HG03139 (cell line): Measurements from ENCODE around the gene SLC9C1.

ENCODE experiments used
- ATAC-seq: cut with Tn5 transposase; IDR thresholded peaks from one replicate; pipeline ENCODE4 v1.9.1; 2021; ENCODE audit not compliant: unreplicated experiment

SLC9C1 gene

DNA sequence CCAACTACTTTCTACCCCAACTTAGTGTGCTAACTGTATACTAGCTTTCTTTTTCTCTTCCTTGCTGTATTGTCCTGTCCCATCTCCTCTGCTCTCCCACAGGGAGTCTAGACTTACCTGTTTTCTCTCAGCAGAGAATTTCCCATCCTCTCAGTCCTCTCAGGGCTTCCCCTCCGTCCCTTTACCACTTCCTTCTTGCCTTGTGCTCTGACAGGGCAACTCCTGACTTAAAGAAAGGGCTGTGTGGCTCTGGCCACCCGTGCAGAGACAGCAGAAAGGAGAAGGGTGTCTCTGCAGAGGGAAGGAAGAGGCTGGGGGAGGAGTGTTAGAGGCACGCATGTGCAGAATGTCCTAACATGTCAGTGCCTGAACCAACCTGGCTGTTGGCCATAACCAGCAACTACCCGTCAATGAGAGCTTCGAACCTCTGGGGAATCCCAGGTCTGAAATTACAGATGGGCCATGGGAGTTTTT is 161.0 kb downstream of the SLC9C1 start, which contains the start of gene GCSAM:
Gene GCSAM (minus strand): TSS at position 274 of the 474 bp plus-strand sequence. CDS start 128 bp downstream, at position 146.
- ATAC-seq, result peak; percentile 72

GRCh38 chr3:112132554-112132953 is 161.5 kb downstream of the SLC9C1 start:
- ATAC-seq, result no peak

GRCh38 chr3:112132088-112132487 is 161.9 kb downstream of the SLC9C1 start:
- no peak for ATAC-seq

DNA sequence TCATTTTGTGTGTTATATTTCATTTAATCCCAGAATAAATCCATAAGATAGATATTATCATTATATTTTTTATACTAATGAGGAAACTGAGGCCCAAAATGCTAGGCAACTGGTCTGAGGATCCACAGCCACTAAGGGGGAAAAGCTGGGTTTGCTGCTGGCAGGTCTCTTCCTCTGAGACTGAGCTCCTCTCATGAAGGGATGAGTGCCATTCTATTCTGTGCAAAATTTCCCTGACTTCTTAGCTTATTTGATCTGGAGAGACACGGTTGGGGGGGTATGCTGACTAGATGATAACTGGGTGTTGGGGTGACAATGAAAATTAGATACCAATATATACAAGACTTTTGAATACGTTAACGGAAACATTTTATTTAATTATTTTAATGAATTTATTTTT is 162.9 kb downstream of the SLC9C1 start:
- ATAC-seq, result no peak

- no peak for ATAC-seq
Observed at GRCh38 chr3:112130638-112130993, 163.4 kb downstream of the SLC9C1 start.

DNA sequence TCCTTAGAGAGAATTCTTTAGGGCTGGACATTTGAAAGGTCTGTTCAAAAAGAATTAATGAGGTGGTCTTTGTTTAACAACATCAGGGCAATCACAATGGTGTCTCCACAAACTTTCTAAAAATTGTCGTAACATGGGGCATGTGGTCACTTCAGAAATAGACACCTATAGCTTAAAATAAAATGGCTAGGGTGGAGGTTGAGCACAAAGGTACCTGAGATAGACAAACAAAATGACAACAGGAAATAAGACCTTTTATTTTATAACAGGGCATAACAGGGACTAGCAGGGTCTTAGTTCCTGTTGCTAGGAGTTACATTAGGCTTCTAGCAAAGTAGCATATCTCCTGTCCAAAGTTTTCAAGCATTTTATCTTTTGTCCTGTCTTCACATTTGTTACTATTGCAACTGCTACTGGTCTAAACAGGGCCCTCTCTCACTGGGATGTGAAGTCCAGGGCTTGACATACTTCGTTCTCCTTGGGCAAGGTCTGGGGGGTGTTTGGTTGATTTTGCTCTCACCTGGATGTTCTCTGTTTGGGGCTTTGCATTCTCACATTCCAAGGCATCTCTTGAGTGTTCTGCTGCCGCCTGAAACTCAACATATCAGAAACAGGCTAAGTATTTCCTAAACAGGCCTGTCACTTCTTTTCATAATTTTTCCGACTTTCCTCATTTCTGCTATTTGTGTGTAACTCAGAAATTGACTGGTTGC is 163.9 kb downstream of the SLC9C1 start:
- no peak for ATAC-seq

DNA sequence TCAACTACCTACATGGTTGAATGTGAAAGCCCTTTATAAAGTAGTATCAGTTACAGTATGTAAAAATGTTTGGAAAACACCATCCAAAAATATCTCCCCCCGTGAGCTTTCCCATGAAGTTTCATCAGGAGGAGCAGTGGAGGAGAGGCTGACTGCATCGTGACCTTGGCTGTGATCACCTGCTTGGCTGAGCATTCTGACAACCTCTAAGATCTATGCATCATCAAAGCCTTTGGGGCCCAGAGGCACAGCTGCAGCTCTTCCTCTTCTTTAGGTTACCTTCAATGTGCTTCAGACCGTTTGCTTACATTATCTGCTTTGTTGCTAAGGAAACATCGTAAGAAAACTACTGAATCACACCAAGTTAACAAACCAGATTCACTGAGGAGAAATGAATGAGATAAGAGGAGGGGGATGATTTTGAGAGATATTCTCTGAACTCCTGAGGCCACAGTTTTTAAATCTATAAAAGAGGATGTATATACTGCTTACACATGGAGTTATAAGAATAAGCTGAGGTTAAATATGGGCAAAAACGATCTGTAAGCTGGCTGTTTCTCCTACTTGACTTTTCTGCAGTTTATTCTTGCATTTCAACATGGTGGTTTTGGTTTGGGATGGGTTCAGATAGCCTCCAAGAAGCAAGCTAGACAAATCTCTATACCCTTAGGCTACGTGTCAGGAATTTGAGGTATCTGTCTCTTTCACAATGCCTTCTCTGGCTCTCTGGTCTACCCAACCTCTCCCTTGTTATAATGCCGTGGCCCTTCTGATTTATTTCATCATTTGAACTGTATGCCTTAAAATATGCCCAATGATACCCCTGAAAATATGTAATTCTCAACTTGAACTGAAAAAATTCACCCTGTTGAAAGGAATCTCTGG is 164.9 kb downstream of the SLC9C1 start:
- peak; percentile 45 for ATAC-seq

DNA sequence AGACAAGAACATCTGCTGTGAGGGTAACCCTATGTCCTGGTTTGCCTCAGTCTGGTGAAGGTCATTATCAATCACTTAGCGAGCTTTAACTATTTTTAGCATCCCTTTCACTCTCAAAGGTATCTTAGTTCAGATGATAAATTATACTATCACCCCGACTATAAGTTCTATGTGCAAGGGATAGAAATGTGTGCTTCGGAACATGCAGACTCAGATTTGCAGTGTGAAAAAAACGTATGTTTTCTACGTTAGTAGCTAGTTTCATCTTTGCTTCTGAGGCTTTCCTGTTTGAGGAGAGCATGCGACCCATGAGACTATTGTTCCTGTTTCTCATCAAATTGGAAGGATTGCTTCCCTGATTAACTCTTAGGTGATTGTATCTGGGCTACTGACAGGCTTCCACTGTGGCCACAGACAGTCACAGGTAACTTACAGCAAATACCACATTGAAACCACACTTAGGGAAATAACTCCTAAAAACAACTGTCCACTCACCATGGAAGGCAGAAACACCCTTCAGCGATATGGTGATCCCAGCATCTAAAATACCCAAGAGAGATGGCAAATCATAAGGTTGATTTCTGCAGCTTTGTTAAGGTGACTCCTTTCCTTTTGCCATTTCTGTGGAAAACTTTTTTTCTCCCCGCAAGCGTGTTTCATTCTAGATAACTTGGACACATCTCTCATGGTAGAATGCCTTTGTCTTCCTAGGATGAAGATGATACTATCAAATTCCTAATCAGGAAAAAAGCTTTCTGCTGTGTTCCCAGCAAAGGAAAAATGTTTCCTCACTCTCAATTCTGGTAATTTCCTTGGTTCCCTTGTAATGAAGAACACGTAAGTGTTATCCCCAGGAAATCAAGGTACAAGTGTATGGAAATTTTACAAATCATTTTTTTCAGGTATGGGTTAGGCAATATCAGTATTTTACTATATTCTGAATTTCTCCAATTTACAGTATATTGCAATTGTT is 166.2 kb downstream of the SLC9C1 start:
- ATAC-seq, result no peak

- ATAC-seq, result no peak
Observed at GRCh38 chr3:112126511-112126911, 167.5 kb downstream of the SLC9C1 start.

DNA sequence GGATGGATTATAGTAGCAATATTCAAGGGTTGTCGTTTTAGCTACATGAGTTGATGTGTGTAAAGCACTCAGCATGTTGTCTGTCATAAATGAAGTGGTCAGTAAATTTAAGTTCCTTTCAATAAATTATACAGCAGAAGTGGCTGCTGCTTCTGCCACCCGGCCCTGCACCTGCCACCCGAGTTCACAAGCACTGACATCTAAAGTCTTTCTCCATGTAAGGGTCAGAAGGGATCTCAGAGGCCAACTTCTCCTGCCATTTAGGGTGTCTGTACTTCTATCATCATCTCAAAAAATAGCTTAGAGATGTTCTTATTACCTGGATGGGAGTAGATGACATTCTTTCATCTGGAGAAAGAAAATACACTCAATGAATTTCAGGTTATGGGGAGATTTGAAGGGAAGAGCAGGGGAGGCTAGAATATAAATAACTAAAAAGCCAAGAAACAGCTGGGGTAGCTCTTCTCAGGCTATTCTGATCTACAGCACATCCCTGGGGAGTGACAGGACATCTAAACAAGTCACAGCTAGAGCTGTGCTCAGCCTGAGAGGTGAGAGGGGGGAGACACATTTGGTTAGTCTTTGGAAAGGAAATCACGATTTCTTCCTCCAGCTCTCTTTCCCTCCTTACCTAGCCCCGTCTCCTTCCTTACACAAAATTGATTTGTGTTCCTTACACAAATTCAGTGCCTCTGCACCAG is 169.0 kb downstream of the SLC9C1 start:
- no peak for ATAC-seq

DNA sequence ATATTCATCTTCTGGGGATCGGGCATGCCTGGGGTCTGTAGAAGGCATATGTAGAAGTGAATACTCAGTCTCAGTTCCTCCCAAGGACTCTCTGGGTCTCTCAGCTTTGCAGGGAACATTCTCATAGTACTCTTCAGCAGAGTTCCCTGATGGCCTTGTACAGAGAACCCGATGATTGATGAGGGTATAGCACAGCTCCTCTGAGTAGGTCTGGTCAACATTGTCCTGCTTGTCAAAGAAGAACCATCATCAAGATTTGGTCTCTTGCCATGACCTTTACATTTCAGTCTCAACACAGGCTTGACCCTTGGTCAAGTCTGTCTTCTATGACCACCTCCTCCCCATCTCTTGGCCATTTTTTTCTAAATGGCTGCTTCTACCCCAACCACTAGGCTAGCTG is 170.5 kb downstream of the SLC9C1 start:
- ATAC-seq, result no peak

- ATAC-seq, result no peak
Observed at GRCh38 chr3:112122870-112123269, 171.1 kb downstream of the SLC9C1 start.

DNA sequence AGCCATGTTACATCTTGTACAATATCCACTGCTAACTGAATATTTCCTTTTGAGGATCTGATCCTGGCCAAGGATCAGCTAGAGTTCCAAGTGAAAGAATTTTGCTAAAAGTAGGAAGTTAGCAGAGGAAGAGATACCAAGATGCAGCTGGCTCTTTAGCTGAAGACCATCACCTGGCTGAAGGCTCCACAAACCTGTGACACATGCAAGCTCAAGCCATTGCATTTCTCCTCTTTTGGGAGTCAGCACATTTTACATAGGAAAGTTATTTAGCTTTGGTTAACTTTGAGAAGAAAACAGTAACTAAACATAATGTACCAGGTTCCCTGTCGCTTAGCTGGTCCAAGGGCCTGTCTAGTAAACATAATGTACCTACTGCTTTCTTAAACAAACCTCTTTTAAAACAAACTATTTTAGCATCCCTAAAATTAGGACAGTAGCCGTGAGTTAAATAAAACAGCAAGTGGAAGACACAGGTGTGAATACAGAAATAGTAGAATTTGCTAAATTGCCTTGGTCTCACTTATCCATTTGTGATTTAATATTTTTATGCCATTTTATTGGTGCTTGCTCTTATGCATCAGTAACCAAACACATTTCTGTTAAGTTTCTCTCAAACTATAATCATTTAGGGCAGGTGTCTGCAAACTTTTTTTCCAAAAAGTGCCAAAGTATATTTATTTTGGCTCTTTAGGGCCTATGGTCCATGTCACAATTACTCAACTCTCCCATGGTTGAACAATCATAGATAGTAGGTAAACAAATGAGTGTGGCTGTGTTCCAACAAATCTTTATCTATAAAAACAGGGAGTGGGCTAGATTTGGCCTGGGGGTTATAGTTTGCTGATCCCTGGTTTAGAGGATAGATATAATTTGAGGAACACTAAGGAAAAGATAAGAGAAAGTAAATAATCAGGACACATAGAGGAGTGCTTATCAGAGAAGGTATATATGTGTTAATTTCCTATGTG is 172.2 kb downstream of the SLC9C1 start:
- no peak for ATAC-seq

- no peak for ATAC-seq
Observed at GRCh38 chr3:112119962-112120836, 173.8 kb downstream of the SLC9C1 start.

GRCh38 chr3:112117841-112118571 is 176.0 kb downstream of the SLC9C1 start:
- ATAC-seq, result no peak

DNA sequence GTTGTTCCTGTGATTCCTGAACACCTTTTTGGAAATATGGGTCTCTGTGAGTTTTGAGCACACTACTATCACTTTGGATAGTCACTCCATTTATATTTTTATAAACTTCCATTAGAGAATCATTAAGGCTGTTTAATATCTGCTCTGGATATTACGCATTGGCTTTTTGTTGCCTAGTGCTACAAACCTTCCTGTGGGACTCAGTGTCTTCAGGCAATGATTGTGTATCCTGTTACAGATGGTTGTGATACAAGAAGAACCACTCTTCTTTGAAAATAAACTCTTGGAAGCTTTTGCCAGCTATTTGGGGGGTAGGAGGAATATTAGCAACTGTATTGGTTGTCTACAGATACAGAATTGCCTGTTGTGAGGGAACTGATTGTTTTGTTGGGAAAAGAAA is 176.6 kb downstream of the SLC9C1 start:
- no peak for ATAC-seq

DNA sequence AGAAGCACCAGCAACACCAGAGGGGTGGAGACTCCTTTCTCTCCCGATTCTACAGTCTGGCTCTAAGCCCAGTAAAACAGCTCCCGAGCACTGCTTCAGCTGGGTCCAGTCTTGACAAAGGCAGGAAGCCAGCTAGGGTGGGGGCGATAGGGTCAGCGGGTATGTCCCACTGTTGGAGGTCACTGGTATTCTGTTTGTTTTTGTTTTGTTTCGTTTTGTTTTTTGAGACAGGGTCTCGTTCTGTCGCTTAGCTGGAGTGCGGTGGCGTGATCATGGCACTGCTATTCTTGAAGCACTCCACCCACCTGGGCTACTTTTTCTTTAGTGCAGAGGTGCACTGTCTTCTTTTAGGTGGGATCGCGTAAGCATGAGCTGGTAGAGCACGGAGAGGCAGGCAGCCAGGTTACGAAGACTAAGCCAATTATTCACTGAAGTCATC is 177.2 kb downstream of the SLC9C1 start:
- ATAC-seq, result no peak
